ENCODE data around the gene TMEM139.

The TMEM139 gene

GRCh38 chr7:143280566-143280965, 4.2 kb upstream of the TMEM139 start:
- no peak for DNase-seq (ENCODE audit: low read depth, low spot score)
- H3K4me3 ChIP-seq (ENCODE audit: low read depth, low read length): no peak overlapping the region
- TF ChIP-seq CTCF (IDR thresholded peaks at IDR 0.05; ENCODE audit: low read depth, low read length): no peak
- in situ Hi-C loops (cut with HindIII; ENCODE audit: low sequenced_read_pairs): no loop called here

- no peak for TF ChIP-seq CTCF (IDR thresholded peaks at IDR 0.05; ENCODE audit: low read depth, low read length)
- no peak for DNase-seq (ENCODE audit: low read depth, low spot score)
- in situ Hi-C loops (cut with HindIII; ENCODE audit: low sequenced_read_pairs): no loop called here
- no peak overlapping the region for H3K4me3 ChIP-seq (ENCODE audit: low read depth, low read length)
Measured at GRCh38 chr7:143281529-143281928, 3.2 kb upstream of the TMEM139 start.

GRCh38 chr7:143282124-143282523, 2.6 kb upstream of the TMEM139 start:
- no peak for DNase-seq (ENCODE audit: low read depth, low spot score)
- H3K4me3 ChIP-seq (ENCODE audit: low read depth, low read length): no peak overlapping the region
- in situ Hi-C loops (cut with HindIII; ENCODE audit: low sequenced_read_pairs): no loop called here
- no peak for TF ChIP-seq CTCF (IDR thresholded peaks at IDR 0.05; ENCODE audit: low read depth, low read length)

DNA sequence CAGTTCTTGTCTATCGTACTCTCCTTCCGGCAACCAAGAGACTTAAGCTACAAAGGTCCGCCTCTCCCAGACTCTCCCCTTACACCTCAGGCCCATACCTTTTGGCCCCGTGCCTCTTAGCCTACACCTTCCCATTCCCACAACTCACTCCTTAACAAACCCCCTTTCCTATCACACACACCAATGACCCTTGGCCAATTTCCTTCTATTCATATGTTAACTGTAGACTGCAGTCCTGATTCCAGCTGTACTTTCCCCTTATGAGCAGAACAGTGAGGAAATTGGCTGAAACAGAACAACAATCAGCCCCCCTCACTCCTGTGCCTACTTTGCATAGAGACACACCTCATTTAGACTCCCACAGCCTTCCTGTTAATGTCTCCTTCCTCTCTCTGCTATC, 1.4 kb upstream of the TMEM139 start:
- TF ChIP-seq CTCF (IDR thresholded peaks at IDR 0.05; ENCODE audit: low read depth, low read length): no peak
- DNase-seq (ENCODE audit: low read depth, low spot score): no peak
- H3K4me3 ChIP-seq (ENCODE audit: low read depth, low read length): no peak overlapping the region
- in situ Hi-C loops (cut with HindIII; ENCODE audit: low sequenced_read_pairs): no loop called here

DNA sequence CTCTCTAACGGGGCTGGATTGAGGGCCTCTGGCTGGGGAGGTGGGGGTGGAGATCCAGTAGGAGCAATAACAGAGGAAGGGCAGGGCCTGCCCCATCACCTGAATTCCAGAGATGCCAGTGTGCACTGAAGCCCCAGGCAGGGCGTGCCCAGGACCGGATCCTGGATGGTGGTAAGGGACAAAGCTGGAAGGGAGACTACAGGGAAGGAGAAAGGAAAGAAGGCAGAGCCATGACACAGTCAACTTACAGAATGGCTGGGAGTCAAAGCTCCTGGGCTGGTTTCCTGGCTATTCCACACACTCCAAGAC, 666 bp downstream of the TMEM139 start:
- no peak for DNase-seq (ENCODE audit: low read depth, low spot score)
- TF ChIP-seq CTCF (IDR thresholded peaks at IDR 0.05; ENCODE audit: low read depth, low read length): no peak
- no peak overlapping the region for H3K4me3 ChIP-seq (ENCODE audit: low read depth, low read length)
- in situ Hi-C loops (cut with HindIII; ENCODE audit: low sequenced_read_pairs): no loop called here

- no peak overlapping the region for H3K4me3 ChIP-seq (ENCODE audit: low read depth, low read length)
- TF ChIP-seq CTCF (IDR thresholded peaks at IDR 0.05; ENCODE audit: low read depth, low read length): no peak
- in situ Hi-C loops (cut with HindIII; ENCODE audit: low sequenced_read_pairs): no loop called here
- DNase-seq (ENCODE audit: low read depth, low spot score): no peak
Measured at GRCh38 chr7:143285806-143286521, 1.2 kb downstream of the TMEM139 start.

GRCh38 chr7:143286522-143286890, 1.7 kb downstream of the TMEM139 start:
- no peak overlapping the region for H3K4me3 ChIP-seq (ENCODE audit: low read depth, low read length)
- no peak for DNase-seq (ENCODE audit: low read depth, low spot score)
- TF ChIP-seq CTCF (IDR thresholded peaks at IDR 0.05; ENCODE audit: low read depth, low read length): no peak
- in situ Hi-C loops (cut with HindIII; ENCODE audit: low sequenced_read_pairs): no loop called here

Data from astrocyte of the spinal cord (primary cell).